Breast epithelium (tissue), 3 donors: ENCODE measurements around the gene ABITRAM.

Experiments
- POLR2A ChIP-seq: fragments of 450-650 bp; IDR thresholded peaks from one replicate; pipeline ENCODE4 v1.6.1; 2016; ENCODE audit warnings: antibody characterized with exemption, mild to moderate bottlenecking, moderate library complexity
- POLR2AphosphoS5 ChIP-seq, 3 donors: sonication (generic); formaldehyde crosslinking; IDR thresholded peaks; one replicate each; pipeline ENCODE4 v1.6.1; 2017; ENCODE audit warnings: antibody characterized with exemption in 3 of 3
- TF ChIP-seq, protein P1 (sequence below), 3 donors: fragments of 450-650 bp; IDR thresholded peaks; one replicate each; pipeline ENCODE4 v1.5.1; 2016 to 2017; ENCODE audit warnings: antibody characterized with exemption in 3 of 3, mild to moderate bottlenecking in 3 of 3, moderate library complexity in 3 of 3

DNA sequence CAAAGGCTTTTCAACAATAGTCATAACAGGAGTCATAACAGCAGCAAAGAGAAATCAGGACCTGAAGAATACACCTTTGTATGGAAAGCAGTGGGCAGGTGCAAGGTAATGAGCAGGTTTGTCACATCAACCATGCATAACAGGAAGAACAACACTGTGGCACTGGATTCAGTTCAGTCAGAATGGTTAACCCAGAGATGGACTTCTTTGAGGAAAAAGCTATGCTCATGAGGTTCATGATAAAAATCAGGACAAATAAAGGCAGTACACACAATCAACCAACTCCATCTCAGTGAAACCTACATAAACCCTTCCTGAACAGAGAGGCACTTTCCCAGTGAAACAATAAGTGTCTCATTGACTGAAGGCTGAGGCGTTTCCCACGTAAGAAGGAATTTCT is 27.0 kb downstream of the ABITRAM start:
- TF ChIP-seq, protein P1, sequence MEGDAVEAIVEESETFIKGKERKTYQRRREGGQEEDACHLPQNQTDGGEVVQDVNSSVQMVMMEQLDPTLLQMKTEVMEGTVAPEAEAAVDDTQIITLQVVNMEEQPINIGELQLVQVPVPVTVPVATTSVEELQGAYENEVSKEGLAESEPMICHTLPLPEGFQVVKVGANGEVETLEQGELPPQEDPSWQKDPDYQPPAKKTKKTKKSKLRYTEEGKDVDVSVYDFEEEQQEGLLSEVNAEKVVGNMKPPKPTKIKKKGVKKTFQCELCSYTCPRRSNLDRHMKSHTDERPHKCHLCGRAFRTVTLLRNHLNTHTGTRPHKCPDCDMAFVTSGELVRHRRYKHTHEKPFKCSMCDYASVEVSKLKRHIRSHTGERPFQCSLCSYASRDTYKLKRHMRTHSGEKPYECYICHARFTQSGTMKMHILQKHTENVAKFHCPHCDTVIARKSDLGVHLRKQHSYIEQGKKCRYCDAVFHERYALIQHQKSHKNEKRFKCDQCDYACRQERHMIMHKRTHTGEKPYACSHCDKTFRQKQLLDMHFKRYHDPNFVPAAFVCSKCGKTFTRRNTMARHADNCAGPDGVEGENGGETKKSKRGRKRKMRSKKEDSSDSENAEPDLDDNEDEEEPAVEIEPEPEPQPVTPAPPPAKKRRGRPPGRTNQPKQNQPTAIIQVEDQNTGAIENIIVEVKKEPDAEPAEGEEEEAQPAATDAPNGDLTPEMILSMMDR (IDR thresholded peaks at IDR 0.05), result no peak
- TF ChIP-seq POLR2A, result no peak
- no peak for TF ChIP-seq POLR2AphosphoS5 (IDR thresholded peaks at IDR 0.05)
